T-helper 1 cell treated with Interleukin-12 subunit alpha and Interleukin-12 subunit beta and Interleukin-4 antibody, amounts not matched to agents 30 ng/mL and 1 ng/mL, for 36 hours (primary cell): Measurements from ENCODE around the gene NCAPD3. TPM values are rescaled to one million over a fixed set of nuclear protein-coding genes. Genes with fewer than 3 reads are reported as not detected.

Experiments
- intact Hi-C: fragments of 100-400 bp; cut with micrococcal nuclease; formaldehyde crosslinking; loops from one replicate; pipeline ENCODE4 v1.15.1; 2024
- total RNA-seq: library from RNA; stranded (reverse); gene quantifications from 2 replicates; pipeline ENCODE4 v1.2.3, GENCODE V29; 2022

The NCAPD3 gene
- total RNA-seq, 1 donor from 2014 or later, result 89.5 TPM

DNA sequence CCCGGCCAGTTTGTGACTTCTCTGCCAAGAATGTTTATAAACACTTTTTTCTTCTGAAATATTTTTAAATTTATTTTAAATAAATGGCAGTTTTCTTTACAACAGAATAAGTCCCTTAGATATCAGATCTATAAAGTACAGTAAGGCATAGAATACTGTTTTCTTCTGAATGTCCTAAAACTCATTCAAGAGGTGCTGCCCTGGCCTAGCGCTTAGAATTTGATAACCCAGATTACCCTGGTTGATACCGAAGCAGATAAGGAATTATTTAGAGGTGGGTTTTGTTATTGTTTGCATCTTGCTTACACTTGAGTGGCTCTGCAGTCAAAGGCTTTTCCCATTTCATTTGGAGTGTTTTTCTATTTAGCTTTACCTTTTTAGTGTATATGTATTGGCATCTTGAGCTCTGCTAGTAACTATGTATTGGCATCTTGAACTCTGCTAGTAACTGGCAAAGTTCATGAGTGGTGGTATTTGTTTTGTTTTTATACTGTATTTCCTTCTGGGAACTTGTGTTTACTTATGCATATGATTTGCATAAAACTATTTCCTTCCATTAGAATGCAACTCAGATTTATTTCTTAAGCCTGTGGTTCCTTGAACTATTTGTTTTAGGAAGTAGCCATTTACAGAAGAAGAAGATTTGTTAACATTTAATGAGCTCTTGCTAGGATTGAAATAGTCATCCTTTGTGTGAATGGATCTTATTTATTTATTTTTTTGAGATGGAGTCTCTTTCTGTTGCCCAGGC lies 30.8 kb upstream of the NCAPD3 start:
- intact Hi-C loops, result no loop called here

GRCh38 chr11:134253188-134253993 lies 29.6 kb upstream of the NCAPD3 start, which contains the start of the genes ACAD8 and THYN1:
ACAD8 (plus strand) TSS chr11:134253568; CDS start chr11:134253601, 33 bp downstream.
THYN1 (minus strand) TSS chr11:134253352; CDS start chr11:134252882, 470 bp downstream.
- intact Hi-C loops, result loop anchor here (1.0 to 2.0 kb wide), 11 partner anchors 9 to 326 kb away; partner anchors contain the start of gene GLB1L2

GRCh38 chr11:134252346-134253187 lies 28.8 kb upstream of the NCAPD3 start:
- intact Hi-C loops, result loop anchor here (1.0 to 2.0 kb wide), 11 partner anchors 10 to 325 kb away; partner anchors contain the start of gene GLB1L2

DNA sequence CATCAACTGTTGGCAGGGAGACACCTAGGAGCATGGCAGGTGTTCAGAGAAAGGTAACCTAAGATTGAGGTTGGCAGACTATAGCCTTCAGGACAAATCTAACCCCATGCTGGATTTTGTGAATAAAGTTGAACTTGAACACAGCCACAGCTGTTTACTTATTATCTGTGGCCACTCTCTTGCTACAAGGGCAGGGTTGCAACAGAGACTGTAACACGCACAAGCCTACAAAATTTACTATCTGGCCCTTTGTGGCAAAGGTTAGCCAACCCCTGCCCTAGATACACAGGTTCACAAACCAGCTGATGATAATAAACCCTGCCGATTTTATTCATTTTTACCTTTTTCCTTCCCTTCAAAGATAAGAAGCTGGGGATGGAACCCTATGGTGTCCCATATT lies 26.9 kb upstream of the NCAPD3 start:
- intact Hi-C loops, result no loop called here

GRCh38 chr11:134250246-134250645 lies 26.5 kb upstream of the NCAPD3 start:
- intact Hi-C loops, result no loop called here

DNA sequence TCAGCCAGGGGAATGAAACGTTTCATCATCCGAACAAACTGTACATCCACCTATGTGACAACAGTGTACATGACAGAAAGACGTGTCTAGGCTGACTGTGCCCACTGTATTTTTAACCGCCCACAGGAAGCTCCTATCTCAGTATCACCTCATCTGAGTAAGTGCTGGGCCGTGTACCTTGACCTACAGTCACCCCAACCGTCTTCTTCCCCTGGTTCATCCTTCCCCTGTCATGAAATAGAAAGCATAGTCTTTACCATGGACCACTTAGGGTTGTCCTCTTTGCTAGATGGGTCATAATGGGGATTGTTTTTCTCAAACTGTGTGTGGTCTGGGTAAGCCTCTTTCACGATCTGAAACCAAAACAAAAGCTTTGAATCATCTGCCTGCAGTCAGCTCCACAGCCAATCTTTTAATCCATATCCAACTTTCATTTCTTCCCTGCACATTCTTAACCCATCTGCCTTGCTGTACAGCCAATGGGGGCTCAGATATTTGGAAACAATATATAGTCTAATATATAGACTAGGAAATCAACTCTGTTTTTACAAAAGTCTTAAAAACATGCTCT lies 25.2 kb upstream of the NCAPD3 start:
- intact Hi-C loops, result no loop called here

DNA sequence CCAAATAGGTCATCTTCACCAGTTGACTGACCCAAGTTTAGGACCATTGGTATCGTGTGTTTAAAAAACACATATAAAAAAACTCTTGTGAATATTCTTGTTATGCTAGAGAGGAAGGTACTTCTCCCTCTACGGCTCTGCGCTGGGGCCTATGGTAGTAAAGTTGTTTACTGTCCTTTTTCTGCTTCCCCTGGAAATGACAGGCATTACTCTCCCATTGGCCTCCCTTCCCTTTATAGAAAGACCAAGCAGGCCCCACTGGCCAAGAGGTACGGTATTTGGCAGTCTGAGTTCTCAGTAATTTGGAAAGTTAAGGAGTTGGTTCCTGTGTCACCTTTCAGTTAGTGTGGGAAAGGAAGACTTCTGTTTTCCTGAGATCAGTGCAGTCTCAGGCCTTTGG lies 22.9 kb upstream of the NCAPD3 start:
- intact Hi-C loops, result no loop called here

- intact Hi-C loops, result no loop called here
These were observed 22.3 kb upstream of the NCAPD3 start for GRCh38 chr11:134246100-134246499.

DNA sequence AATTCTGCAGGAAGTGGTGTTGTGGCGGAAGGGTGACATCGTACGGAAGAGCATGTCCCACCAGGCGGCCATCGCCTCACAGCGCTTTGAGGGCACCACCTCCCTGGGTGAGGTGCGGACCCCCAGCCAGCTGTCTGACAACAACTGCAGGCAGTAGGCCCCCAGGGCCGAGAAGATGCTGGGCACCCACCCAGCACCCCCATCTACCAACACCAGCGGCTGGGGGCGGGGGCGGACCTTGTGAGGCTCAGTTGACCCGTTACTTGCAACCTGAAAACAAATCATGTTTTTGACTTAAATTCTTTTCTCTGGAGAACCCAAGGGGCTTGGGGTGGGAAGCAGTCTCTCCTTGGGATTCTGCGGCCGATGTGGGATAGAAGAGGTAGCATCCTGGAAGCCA lies 21.7 kb upstream of the NCAPD3 start:
- intact Hi-C loops, result no loop called here

DNA sequence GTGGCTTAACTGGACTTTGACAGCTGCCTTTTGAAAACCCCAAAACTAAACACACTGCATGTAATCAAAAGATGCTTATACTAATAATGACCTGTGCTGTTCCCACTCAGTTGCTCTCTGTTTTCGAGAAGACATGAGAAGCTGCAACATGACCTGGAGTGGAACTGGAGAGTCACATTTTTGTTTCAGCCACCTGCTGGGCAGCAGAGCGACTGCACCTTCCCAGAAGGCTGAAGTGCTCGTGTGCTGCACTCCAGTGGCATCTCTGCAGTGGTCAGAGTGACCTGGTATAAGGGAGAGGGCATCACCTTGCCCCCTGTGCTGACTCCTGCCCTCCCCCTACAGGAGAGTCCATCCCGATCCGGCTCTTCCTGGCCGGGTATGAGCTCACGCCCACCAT lies 20.8 kb upstream of the NCAPD3 start:
- intact Hi-C loops, result loop anchor here (1.0 kb wide), 2 partner anchors 19 to 37 kb away; no protein-coding TSS in a partner anchor

DNA sequence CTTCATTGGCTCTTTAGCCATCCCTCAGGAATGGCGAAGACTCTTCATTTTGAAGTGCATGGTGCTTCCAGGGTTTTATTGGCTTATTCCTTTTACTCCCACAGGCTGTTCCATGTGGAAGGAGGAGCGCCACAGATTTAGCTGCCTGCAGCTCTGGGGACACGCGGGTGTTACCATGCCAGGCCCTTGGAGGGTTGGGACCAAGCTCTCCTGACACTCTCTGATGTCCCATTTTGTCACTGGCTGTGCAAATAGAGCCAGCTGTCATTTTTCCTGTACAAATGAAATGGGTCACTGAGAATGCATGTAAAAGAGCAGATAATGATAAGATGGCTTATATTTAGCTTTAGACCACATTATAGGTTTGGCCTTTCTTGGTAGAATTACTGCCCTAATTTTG lies 20.1 kb upstream of the NCAPD3 start:
- intact Hi-C loops, result loop anchor here (1.0 kb wide), 2 partner anchors 19 to 37 kb away; no protein-coding TSS in a partner anchor

DNA sequence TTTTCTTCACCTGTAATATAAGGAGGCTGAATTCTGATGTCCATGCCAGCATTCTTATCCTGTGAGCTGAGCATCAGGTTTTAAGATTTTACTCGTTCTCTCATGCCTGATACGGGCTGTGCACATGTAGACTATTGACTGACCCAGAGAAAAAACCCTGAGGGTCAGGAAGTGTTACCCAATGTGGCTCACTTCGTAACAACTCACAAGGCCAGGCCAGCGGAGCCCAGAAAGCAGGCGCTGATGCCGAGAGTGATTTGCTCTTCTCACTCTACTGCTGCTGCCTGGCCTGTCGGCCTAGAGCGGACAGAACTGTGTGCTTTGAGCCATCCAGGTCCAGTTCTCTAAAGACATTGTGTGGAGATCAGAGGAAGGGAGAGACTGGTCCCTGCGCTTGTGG lies 18.6 kb upstream of the NCAPD3 start:
- intact Hi-C loops, result no loop called here

- intact Hi-C loops, result no loop called here
These were observed 16.8 kb upstream of the NCAPD3 start for GRCh38 chr11:134240592-134240991.

DNA sequence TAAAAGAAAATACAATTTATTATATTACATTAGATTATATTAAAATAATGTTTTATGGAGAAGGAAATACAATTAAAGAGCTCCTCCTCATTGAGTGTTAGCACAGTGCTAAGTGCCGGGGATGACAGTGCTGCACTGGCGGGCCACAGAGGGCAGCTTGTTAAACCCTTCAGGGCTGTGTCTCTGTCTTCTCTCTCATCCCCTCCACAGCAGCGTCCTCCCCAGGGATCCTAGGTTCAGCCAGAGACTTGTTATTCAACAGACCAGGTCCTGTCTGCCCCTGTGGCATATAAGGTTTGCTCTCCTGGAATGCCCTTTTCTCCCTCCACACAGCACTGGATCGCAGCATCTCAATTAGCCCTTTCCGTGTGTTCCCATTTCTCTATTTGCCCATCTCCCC lies 15.2 kb upstream of the NCAPD3 start:
- intact Hi-C loops, result no loop called here

- intact Hi-C loops, result no loop called here
These were observed 13.8 kb upstream of the NCAPD3 start for GRCh38 chr11:134237557-134237922.

DNA sequence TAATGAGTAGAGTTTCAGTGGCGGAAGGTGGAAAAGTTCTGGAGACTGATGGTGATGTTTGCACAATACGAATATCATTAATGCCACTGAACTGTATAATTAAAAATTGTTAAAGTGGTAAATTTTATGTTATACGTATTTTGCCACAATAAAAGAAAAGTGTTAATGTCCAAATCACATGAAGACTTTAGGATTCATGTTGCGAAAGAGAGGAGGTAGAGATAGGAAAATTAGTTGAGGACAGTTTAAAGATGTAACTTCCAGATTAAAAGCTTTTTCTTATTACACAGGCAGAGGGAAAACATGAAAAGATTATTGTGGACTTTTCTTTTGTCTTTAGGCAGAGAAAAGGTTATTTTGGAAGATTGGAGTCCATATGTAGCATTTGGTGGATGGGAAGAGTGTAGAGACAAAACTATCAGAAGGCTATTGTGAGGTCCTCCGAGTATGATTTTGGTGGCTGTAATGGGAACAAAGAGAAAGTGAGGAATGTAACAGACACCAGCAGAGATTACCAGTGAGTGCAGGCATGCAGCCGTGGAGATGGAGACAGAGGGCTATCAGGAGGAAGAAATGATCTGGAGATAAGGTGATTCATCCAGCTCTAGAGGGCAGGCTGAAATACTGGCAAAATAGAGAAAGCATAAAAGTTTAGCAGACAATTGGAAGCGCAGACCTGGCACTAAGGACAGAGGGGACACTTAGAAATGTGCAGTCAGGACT lies 13.2 kb upstream of the NCAPD3 start:
- intact Hi-C loops, result no loop called here

- intact Hi-C loops, result no loop called here
These were observed 11.6 kb upstream of the NCAPD3 start for GRCh38 chr11:134235399-134235798.

- intact Hi-C loops, result no loop called here
These were observed 10.0 kb upstream of the NCAPD3 start for GRCh38 chr11:134233729-134234179.

DNA sequence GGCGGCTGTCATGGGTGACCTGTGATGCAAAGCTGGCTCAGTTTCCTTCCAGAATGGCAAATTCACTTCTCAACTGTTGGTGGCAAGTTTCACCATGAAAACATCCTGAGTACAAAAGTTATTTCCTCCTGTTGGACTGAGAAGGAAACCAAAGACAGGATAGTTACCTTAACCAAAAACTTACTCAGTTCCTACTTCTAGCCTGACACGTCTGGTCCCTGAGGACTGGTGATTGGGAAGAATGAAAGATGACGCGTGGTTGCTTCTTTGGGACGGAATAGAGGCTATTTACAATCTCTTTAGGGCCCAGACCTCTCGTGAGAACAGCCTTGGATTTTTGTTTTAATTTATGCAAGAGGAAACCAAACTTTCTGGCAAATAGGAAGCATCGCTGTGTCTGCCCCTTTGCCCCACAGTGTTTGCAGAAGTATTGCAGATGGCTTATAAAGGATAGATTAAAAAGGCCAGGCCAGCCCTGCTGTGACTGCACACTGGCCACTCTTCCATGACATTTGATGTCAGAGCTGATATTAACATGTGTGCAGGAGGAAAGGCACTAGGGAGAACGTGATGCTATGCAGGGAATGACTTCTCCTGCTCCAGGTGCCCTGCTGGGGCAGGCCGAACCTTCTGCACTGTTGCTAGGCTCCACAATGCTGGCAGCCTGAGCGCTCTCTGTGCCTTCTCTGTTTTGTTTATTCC lies 8.3 kb upstream of the NCAPD3 start:
- intact Hi-C loops, result no loop called here

- intact Hi-C loops, result no loop called here
These were observed 6.6 kb upstream of the NCAPD3 start for GRCh38 chr11:134230339-134230738.
